Adrenal gland (tissue), 5 donors: Measurements from ENCODE around the gene FCN3.

Experiments
- POLR2A ChIP-seq, 2 donors: fragments of 450-650 bp; IDR thresholded peaks; one replicate each; pipeline ENCODE4 v1.6.1; 2017; ENCODE audit warnings: antibody characterized with exemption in 2 of 2, mild to moderate bottlenecking in 2 of 2, moderate library complexity in 1 of 2
- TF ChIP-seq, protein P1 (sequence below), 6 experiments: fragments of 450-650 bp in 4 of 6; fragments of 200-600 bp in 2 of 6; sonication (generic) in 1 of 6; IDR thresholded peaks; 1 replicate in 5 of 6; 2 replicates in 1 of 6; pipeline versions ENCODE4 v1.5.1 to v1.8.0; 2016 to 2021; ENCODE audit warnings: antibody characterized with exemption in 6 of 6, mild to moderate bottlenecking in 2 of 6, moderate library complexity in 1 of 6
- donor health status: DM: no; HTN: no; CAD: no.

DNA sequence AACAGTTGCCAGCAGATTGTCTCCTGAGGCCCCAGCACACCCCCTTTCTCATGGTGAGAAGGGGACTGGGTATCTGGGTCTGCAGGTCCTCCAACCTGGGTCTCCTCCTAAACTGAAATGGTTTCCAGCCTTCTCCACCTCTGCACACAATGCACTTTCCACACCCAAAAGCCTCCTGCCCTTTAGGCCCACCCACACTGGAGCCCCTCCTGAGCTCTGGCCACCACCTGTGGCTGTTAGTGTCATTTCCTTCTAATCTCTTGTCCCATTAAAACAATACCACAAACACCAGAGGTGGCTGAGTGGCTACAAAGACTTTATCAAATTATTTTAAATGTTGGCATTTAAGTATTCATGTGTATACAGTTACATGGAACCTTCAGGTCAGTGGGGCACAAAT is 29.3 kb upstream of the FCN3 start:
- TF ChIP-seq, protein P1, sequence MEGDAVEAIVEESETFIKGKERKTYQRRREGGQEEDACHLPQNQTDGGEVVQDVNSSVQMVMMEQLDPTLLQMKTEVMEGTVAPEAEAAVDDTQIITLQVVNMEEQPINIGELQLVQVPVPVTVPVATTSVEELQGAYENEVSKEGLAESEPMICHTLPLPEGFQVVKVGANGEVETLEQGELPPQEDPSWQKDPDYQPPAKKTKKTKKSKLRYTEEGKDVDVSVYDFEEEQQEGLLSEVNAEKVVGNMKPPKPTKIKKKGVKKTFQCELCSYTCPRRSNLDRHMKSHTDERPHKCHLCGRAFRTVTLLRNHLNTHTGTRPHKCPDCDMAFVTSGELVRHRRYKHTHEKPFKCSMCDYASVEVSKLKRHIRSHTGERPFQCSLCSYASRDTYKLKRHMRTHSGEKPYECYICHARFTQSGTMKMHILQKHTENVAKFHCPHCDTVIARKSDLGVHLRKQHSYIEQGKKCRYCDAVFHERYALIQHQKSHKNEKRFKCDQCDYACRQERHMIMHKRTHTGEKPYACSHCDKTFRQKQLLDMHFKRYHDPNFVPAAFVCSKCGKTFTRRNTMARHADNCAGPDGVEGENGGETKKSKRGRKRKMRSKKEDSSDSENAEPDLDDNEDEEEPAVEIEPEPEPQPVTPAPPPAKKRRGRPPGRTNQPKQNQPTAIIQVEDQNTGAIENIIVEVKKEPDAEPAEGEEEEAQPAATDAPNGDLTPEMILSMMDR (IDR thresholded peaks at IDR 0.05) = no peak
- no peak for TF ChIP-seq POLR2A (IDR thresholded peaks at IDR 0.05)
